SH-SY5Y (cell line): ENCODE results near the gene SNN.

Source experiments
- GATA2 ChIP-seq: IDR thresholded peaks from 2 replicates; pipeline ENCODE4 v1.6.1; 2011; ENCODE audit warnings: mild to moderate bottlenecking, low read depth, low read length
- GATA3 ChIP-seq: IDR thresholded peaks from 2 replicates; pipeline ENCODE4 v1.6.1; 2011; ENCODE audit warnings: low read depth, mild to moderate bottlenecking, low read length, moderate library complexity

Gene SNN

GRCh38 chr16:11668623-11669379, 546 bp downstream of the SNN start:
- TF ChIP-seq GATA3, result no peak
- TF ChIP-seq GATA2, result no peak

GRCh38 chr16:11669380-11670146, 1.3 kb downstream of the SNN start:
- TF ChIP-seq GATA2 (no peak), GATA3 (no peak)

- TF ChIP-seq GATA3, result no peak
- no peak for TF ChIP-seq GATA2
Observed at GRCh38 chr16:11670171-11671131, 2.2 kb downstream of the SNN start.

GRCh38 chr16:11671271-11671670, 3.0 kb downstream of the SNN start:
- no peak for TF ChIP-seq GATA3
- no peak for TF ChIP-seq GATA2

- no peak for TF ChIP-seq GATA2
Observed at GRCh38 chr16:11671676-11672075, 3.4 kb downstream of the SNN start.

- TF ChIP-seq GATA3 (no peak), GATA2 (no peak)
Observed at GRCh38 chr16:11672206-11673090, 4.2 kb downstream of the SNN start.

- no peak for TF ChIP-seq GATA3
- TF ChIP-seq GATA2, result no peak
Observed at GRCh38 chr16:11673091-11674000, 5.1 kb downstream of the SNN start.

GRCh38 chr16:11674001-11674817, 6.0 kb downstream of the SNN start:
- TF ChIP-seq GATA3 (no peak), GATA2 (no peak)

GRCh38 chr16:11674818-11675560, 6.7 kb downstream of the SNN start:
- TF ChIP-seq GATA2 (no peak), GATA3 (no peak)

- no peak for TF ChIP-seq GATA3
- no peak for TF ChIP-seq GATA2
Observed at GRCh38 chr16:11675561-11676511, 7.6 kb downstream of the SNN start.
